GM11168 (cell line): ENCODE results near the gene CETP.
"Not testable (repeated sequence)": the region's sequence is repeated elsewhere in the genome, so short reads cannot be mapped to it uniquely, and the experiment has no call there.

Source experiments
- in situ Hi-C: fragments of 300-500 bp; cut with MboI; formaldehyde crosslinking; loops from one replicate; pipeline ENCODE4 v1.12.0; 2022; ENCODE audit warnings: low sequenced_read_pairs; ENCODE audit not compliant: unreplicated experiment

CETP gene

GRCh38 chr16:56933828-56934598 lies 27.7 kb upstream of the CETP start:
- in situ Hi-C loops = no loop called here

- in situ Hi-C loops = not testable (repeated sequence)
Observed at GRCh38 chr16:56934599-56935145, 27.1 kb upstream of the CETP start.

GRCh38 chr16:56935201-56935600 lies 26.5 kb upstream of the CETP start:
- in situ Hi-C loops = no loop called here

GRCh38 chr16:56936491-56936890 lies 25.3 kb upstream of the CETP start:
- in situ Hi-C loops = no loop called here

- in situ Hi-C loops = no loop called here
Observed at GRCh38 chr16:56936950-56937349, 24.8 kb upstream of the CETP start.

GRCh38 chr16:56938664-56939513 lies 22.9 kb upstream of the CETP start:
- in situ Hi-C loops = no loop called here

- in situ Hi-C loops = no loop called here
Observed at GRCh38 chr16:56939801-56940200, 21.9 kb upstream of the CETP start.

- in situ Hi-C loops = no loop called here
Observed at GRCh38 chr16:56941092-56941491, 20.7 kb upstream of the CETP start.

- in situ Hi-C loops = no loop called here
Observed at GRCh38 chr16:56941856-56942331, 19.9 kb upstream of the CETP start.

- in situ Hi-C loops = no loop called here
Observed at GRCh38 chr16:56943761-56944375, 17.9 kb upstream of the CETP start.

GRCh38 chr16:56944954-56945839 lies 16.6 kb upstream of the CETP start:
- in situ Hi-C loops = no loop called here

GRCh38 chr16:56945847-56946527 lies 15.8 kb upstream of the CETP start:
- in situ Hi-C loops = no loop called here

- in situ Hi-C loops = no loop called here
Observed at GRCh38 chr16:56946767-56947603, 14.8 kb upstream of the CETP start.

GRCh38 chr16:56947604-56947995 lies 14.2 kb upstream of the CETP start:
- in situ Hi-C loops = no loop called here

GRCh38 chr16:56948234-56948633 lies 13.5 kb upstream of the CETP start:
- in situ Hi-C loops = no loop called here

- in situ Hi-C loops = loop anchor here (5.0 kb wide), 1 partner anchor 83 kb away; the partner anchor contains the start of gene SLC12A3
Observed at GRCh38 chr16:56950051-56950450, 11.7 kb upstream of the CETP start.

GRCh38 chr16:56950455-56950854 lies 11.3 kb upstream of the CETP start:
- in situ Hi-C loops = loop anchor here (5.0 kb wide), 1 partner anchor 83 kb away; the partner anchor contains the start of gene SLC12A3
